Measurements from ENCODE around the gene CCDC87. TPM values are rescaled to one million over a fixed set of nuclear protein-coding genes. Genes with fewer than 3 reads are reported as not detected.
"Not testable (repeated sequence)": the region's sequence is repeated elsewhere in the genome, so short reads cannot be mapped to it uniquely, and the experiment has no call there.

CCDC87 gene
- polyA plus RNA-seq, 6 donors from 2014 or later, result 0.13 to 0.30 TPM; not detected in 4

- ATAC-seq (ENCODE audit: low read depth in 2 of 2), result no peak
- no peaks in the 10 kb centered on the region for H3K27me3 Mint-ChIP-seq
- H3K36me3 Mint-ChIP-seq, result peaks cover 0 to 8% of the 10 kb centered on the region in 2 donors
- no peak overlapping the region for H3K27ac Mint-ChIP-seq
- no peak for DNase-seq
- H3K4me3 Mint-ChIP-seq, result no peak overlapping the region
- H3K9me3 Mint-ChIP-seq, result peaks cover 2 to 11% (median 7%) of the 10 kb centered on the region in 7 donors
- H3K4me1 Mint-ChIP-seq, result no peaks in the 10 kb centered on the region
Observed at GRCh38 chr11:66586136-66586535, 6.7 kb downstream of the CCDC87 start.

GRCh38 chr11:66585447-66585846 is 7.4 kb downstream of the CCDC87 start:
- H3K4me3 Mint-ChIP-seq; ATAC-seq (ENCODE audit: low read depth in 2 of 2); H3K4me1 Mint-ChIP-seq; H3K27me3 Mint-ChIP-seq; DNase-seq; H3K36me3 Mint-ChIP-seq: not testable (repeated sequence)
- Mint-ChIP-seq H3K9me3 (peaks cover 2 to 11% (median 7%) of the 10 kb centered on the region in 7 donors), H3K27ac (peak overlapping the region in 1 of 6 donors; percentile 39)

GRCh38 chr11:66582565-66583147 is 10.2 kb downstream of the CCDC87 start:
- not testable (repeated sequence) for H3K27me3 Mint-ChIP-seq; H3K4me3 Mint-ChIP-seq; H3K36me3 Mint-ChIP-seq; DNase-seq; ATAC-seq (ENCODE audit: low read depth in 2 of 2)
- Mint-ChIP-seq H3K9me3 (peaks cover 2 to 11% (median 7%) of the 10 kb centered on the region in 7 donors), H3K4me1 (peaks cover 9 to 14% (median 10%) of the 10 kb centered on the region in 3 donors), H3K27ac (peak overlapping the region in 1 of 6 donors; percentile 33)

- Mint-ChIP-seq H3K9me3 (peaks cover 2 to 11% (median 7%) of the 10 kb centered on the region in 7 donors), H3K27ac (no peak overlapping the region), H3K4me3 (no peak overlapping the region), H3K4me1 (peaks cover 9 to 14% (median 10%) of the 10 kb centered on the region in 3 donors), H3K36me3 (peaks cover 0 to 8% of the 10 kb centered on the region in 2 donors), H3K27me3 (peaks cover 1 to 6% (median 4%) of the 10 kb centered on the region in 3 donors)
- ATAC-seq (ENCODE audit: low read depth in 2 of 2), result no peak
- DNase-seq, result no peak
Observed at GRCh38 chr11:66581261-66581660, 11.6 kb downstream of the CCDC87 start.

- DNase-seq (no peak), ATAC-seq (ENCODE audit: low read depth in 2 of 2) (no peak)
- Mint-ChIP-seq H3K27ac (no peak overlapping the region), H3K4me3 (no peak overlapping the region), H3K9me3 (peaks cover 2 to 11% (median 7%) of the 10 kb centered on the region in 7 donors), H3K36me3 (peaks cover 0 to 8% of the 10 kb centered on the region in 2 donors), H3K4me1 (peaks cover 9 to 14% (median 10%) of the 10 kb centered on the region in 3 donors), H3K27me3 (peaks cover 4 to 9% (median 8%) of the 10 kb centered on the region in 3 donors)
Observed at GRCh38 chr11:66580803-66581202, 12.1 kb downstream of the CCDC87 start.

GRCh38 chr11:66579017-66579606 is 13.8 kb downstream of the CCDC87 start:
- peaks cover 9 to 14% (median 10%) of the 10 kb centered on the region in 3 donors for H3K4me1 Mint-ChIP-seq
- ATAC-seq (ENCODE audit: low read depth in 2 of 2), result peak; percentile 77 to 93
- H3K36me3 Mint-ChIP-seq, result peaks cover 0 to 8% of the 10 kb centered on the region in 2 donors
- peak; percentile 68 for DNase-seq
- peaks cover 4 to 25% (median 25%) of the 10 kb centered on the region in 3 donors for H3K27me3 Mint-ChIP-seq
- H3K4me3 Mint-ChIP-seq, result peak overlapping the region in 2 of 8 donors; percentile 4 to 25
- peaks cover 2 to 11% (median 7%) of the 10 kb centered on the region in 7 donors for H3K9me3 Mint-ChIP-seq
- peak overlapping the region in 2 of 6 donors; percentile 19 to 86 for H3K27ac Mint-ChIP-seq

- H3K9me3 Mint-ChIP-seq, result no peaks in the 10 kb centered on the region
Observed at GRCh38 chr11:66570850-66571180, 22.0 kb downstream of the CCDC87 start.

GRCh38 chr11:66570079-66570849 is 22.6 kb downstream of the CCDC87 start:
- Mint-ChIP-seq H3K9me3 (no peaks in the 10 kb centered on the region), H3K27ac (peak overlapping the region in 1 of 6 donors; percentile 47), H3K27me3 (peaks cover 0 to 62% (median 30%) of the 10 kb centered on the region in 3 donors), H3K4me1 (peaks cover 3 to 10% (median 6%) of the 10 kb centered on the region in 3 donors), H3K36me3 (peaks cover 0 to 5% of the 10 kb centered on the region in 2 donors), H3K4me3 (peak overlapping the region in 2 of 8 donors; percentile 8 to 19)
- DNase-seq (no peak), ATAC-seq (ENCODE audit: low read depth in 2 of 2) (no peak)

More at GRCh38 chr11:66570850-66571180, 22.0 kb downstream of the CCDC87 start:
- ATAC-seq (ENCODE audit: low read depth in 2 of 2) (no peak), DNase-seq (no peak)
- H3K4me1 Mint-ChIP-seq, result peaks cover 3 to 10% (median 6%) of the 10 kb centered on the region in 3 donors
- peaks cover 0 to 5% of the 10 kb centered on the region in 2 donors for H3K36me3 Mint-ChIP-seq
- peaks cover 0 to 67% (median 35%) of the 10 kb centered on the region in 3 donors for H3K27me3 Mint-ChIP-seq
- peak overlapping the region in 1 of 8 donors; percentile 56 for H3K4me3 Mint-ChIP-seq
- no peak overlapping the region for H3K27ac Mint-ChIP-seq

- ATAC-seq (ENCODE audit: low read depth in 2 of 2) (no peak), DNase-seq (no peak)
- H3K9me3 Mint-ChIP-seq, result no peaks in the 10 kb centered on the region
- peaks cover 0 to 5% of the 10 kb centered on the region in 2 donors for H3K36me3 Mint-ChIP-seq
- H3K27ac Mint-ChIP-seq, result no peak overlapping the region
- peak overlapping the region in 5 of 8 donors; percentile 27 to 88 (median 78) for H3K4me3 Mint-ChIP-seq
- H3K27me3 Mint-ChIP-seq, result peaks cover 0 to 50% (median 18%) of the 10 kb centered on the region in 3 donors
- H3K4me1 Mint-ChIP-seq, result peaks cover 3 to 10% (median 6%) of the 10 kb centered on the region in 3 donors
Observed at GRCh38 chr11:66569076-66569475, 23.8 kb downstream of the CCDC87 start.

- Mint-ChIP-seq H3K4me3 (peak within 1 kb of the TSS; percentile 70 to 88 (median 80)), H3K27me3 (peaks cover 0 to 43% (median 12%) of the 10 kb centered on the region in 3 donors), H3K4me1 (peaks cover 3 to 10% (median 6%) of the 10 kb centered on the region in 3 donors), H3K27ac (peak within 1 kb of the TSS in 1 of 6 donors; percentile 56), H3K9me3 (no peaks in the 10 kb centered on the region), H3K36me3 (peaks cover 0 to 5% of the 10 kb centered on the region in 2 donors)
- ATAC-seq (ENCODE audit: low read depth in 2 of 2) (peak; percentile 88 to 91), DNase-seq (peak; percentile 56)
Observed at GRCh38 chr11:66568124-66568916, 24.5 kb downstream of the CCDC87 start, which contains the start of gene CTSF. TSS of gene CTSF (minus strand) at chr11:66568606. CDS start at chr11:66568486, 120 bp downstream.

- Mint-ChIP-seq H3K4me1 (peaks cover 3 to 10% (median 6%) of the 10 kb centered on the region in 3 donors), H3K27ac (no peak overlapping the region), H3K9me3 (no peaks in the 10 kb centered on the region), H3K27me3 (peaks cover 0 to 43% (median 12%) of the 10 kb centered on the region in 3 donors), H3K36me3 (peaks cover 0 to 5% of the 10 kb centered on the region in 2 donors), H3K4me3 (peak overlapping the region; percentile 62 to 83 (median 73))
- DNase-seq, result no peak
- ATAC-seq (ENCODE audit: low read depth in 2 of 2), result no peak
Observed at GRCh38 chr11:66567787-66568123, 25.1 kb downstream of the CCDC87 start.

GRCh38 chr11:66566221-66566620 is 26.6 kb downstream of the CCDC87 start:
- no peaks in the 10 kb centered on the region for H3K9me3 Mint-ChIP-seq
- peaks cover 0 to 44% (median 12%) of the 10 kb centered on the region in 3 donors for H3K27me3 Mint-ChIP-seq
- H3K4me1 Mint-ChIP-seq, result peaks cover 3 to 10% (median 6%) of the 10 kb centered on the region in 3 donors
- no peak overlapping the region for H3K27ac Mint-ChIP-seq
- DNase-seq (no peak), ATAC-seq (ENCODE audit: low read depth in 2 of 2) (no peak)
- H3K4me3 Mint-ChIP-seq, result peak overlapping the region in 6 of 8 donors; percentile 18 to 82 (median 46)
- peaks cover 0 to 5% of the 10 kb centered on the region in 2 donors for H3K36me3 Mint-ChIP-seq

Data from naive B cell (primary cell).